ENCODE data around the gene ACSL1. TPM values are rescaled to one million over a fixed set of nuclear protein-coding genes. Genes with fewer than 3 reads are reported as not detected.

ACSL1 gene
- total RNA-seq, 2 donors from 2014 or later = 23.3 to 80.4 TPM

- H3K36me3 ChIP-seq = no peaks in the 10 kb centered on the region
- H3K9ac ChIP-seq (ENCODE audit: low read depth in 2 of 2, low read length in 2 of 2) = no peak overlapping the region
- intact Hi-C loops (cut with DNase I) = no loop called here
Measured at GRCh38 chr4:184796906-184797305, 28.9 kb downstream of the ACSL1 start.

DNA sequence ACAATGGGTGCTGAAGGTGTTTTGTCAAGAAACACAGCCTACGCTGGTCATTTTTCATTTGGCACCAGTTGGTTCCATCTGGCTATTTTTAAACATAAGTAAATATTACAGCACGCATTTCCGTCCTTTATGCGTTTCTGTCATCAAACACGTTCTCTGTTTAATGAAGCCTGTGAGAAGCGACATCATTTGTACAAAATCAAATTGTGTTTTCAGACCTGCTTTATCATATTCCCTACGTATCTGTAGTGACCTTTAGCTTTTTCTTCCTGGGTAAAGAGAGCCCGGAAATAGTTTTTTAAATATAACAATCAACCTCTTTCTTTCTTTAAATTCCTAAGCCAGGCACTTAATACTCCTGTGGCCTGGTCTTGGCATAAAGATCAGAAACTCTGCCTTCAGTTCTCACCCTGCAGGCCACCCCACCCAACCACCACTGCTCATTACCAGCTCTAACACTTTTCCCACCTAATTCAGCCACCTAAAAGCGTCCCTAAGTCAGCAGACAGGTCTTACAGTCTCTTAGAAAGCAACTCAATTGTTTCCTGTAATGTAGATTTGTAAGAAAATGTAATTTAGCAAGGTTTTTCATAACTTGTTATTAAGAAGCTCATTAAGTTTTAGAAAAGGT, 30.4 kb downstream of the ACSL1 start:
- TF ChIP-seq, protein P1, sequence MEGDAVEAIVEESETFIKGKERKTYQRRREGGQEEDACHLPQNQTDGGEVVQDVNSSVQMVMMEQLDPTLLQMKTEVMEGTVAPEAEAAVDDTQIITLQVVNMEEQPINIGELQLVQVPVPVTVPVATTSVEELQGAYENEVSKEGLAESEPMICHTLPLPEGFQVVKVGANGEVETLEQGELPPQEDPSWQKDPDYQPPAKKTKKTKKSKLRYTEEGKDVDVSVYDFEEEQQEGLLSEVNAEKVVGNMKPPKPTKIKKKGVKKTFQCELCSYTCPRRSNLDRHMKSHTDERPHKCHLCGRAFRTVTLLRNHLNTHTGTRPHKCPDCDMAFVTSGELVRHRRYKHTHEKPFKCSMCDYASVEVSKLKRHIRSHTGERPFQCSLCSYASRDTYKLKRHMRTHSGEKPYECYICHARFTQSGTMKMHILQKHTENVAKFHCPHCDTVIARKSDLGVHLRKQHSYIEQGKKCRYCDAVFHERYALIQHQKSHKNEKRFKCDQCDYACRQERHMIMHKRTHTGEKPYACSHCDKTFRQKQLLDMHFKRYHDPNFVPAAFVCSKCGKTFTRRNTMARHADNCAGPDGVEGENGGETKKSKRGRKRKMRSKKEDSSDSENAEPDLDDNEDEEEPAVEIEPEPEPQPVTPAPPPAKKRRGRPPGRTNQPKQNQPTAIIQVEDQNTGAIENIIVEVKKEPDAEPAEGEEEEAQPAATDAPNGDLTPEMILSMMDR (IDR thresholded peaks at IDR 0.05) = no peak
- Histone ChIP-seq H3K4me3 (no peak overlapping the region), H3K36me3 (no peaks in the 10 kb centered on the region), H3K4me1 (no peaks in the 10 kb centered on the region), H3K9ac (ENCODE audit: low read depth in 2 of 2, low read length in 2 of 2) (no peak overlapping the region), H3K27ac (no peak overlapping the region), H3K9me3 (no peaks in the 10 kb centered on the region), H3K27me3 (no peaks in the 10 kb centered on the region)
- no peak for DNase-seq
- intact Hi-C loops (cut with DNase I) = no loop called here

More at GRCh38 chr4:184796906-184797305, 28.9 kb downstream of the ACSL1 start:
- Histone ChIP-seq H3K27ac (no peak overlapping the region), H3K27me3 (no peaks in the 10 kb centered on the region), H3K9me3 (no peaks in the 10 kb centered on the region), H3K4me1 (no peaks in the 10 kb centered on the region), H3K4me3 (no peak overlapping the region)
- TF ChIP-seq, protein P1 (IDR thresholded peaks at IDR 0.05) = no peak
- DNase-seq = no peak

DNA sequence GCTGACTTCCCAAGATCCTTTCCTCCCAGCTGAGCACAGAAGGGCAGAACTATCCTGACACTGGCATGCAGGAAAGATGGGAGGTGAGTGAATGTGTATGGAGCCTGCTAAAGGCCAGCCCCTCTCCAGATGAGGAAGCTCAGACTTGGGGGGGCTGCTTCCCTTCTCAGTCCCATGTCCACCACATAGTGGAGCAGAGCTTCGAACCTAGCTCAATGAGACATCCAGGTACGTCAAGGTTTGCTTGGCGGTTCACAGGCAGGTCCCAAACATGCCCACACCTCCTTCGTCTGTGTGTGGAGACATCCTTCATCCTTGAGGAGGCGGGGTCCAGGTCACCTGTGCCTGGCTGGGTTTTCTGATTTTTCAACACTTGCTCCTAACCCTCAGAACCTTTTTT, 31.3 kb downstream of the ACSL1 start:
- H3K9ac ChIP-seq (ENCODE audit: low read depth in 2 of 2, low read length in 2 of 2) = no peak overlapping the region
- H3K27ac ChIP-seq = no peak overlapping the region
- intact Hi-C loops (cut with DNase I) = no loop called here
- H3K27me3 ChIP-seq = no peaks in the 10 kb centered on the region
- no peaks in the 10 kb centered on the region for H3K9me3 ChIP-seq
- no peak for DNase-seq
- TF ChIP-seq, protein P1 (IDR thresholded peaks at IDR 0.05) = no peak
- no peaks in the 10 kb centered on the region for H3K36me3 ChIP-seq
- H3K4me1 ChIP-seq = no peaks in the 10 kb centered on the region
- no peak overlapping the region for H3K4me3 ChIP-seq

- H3K36me3 ChIP-seq = no peaks in the 10 kb centered on the region
- H3K9me3 ChIP-seq = no peaks in the 10 kb centered on the region
- TF ChIP-seq, protein P1 (IDR thresholded peaks at IDR 0.05) = no peak
- intact Hi-C loops (cut with DNase I) = no loop called here
- no peak overlapping the region for H3K27ac ChIP-seq
- H3K9ac ChIP-seq (ENCODE audit: low read depth in 2 of 2, low read length in 2 of 2) = no peak overlapping the region
- DNase-seq = no peak
- H3K4me3 ChIP-seq = no peak overlapping the region
- no peaks in the 10 kb centered on the region for H3K27me3 ChIP-seq
- no peaks in the 10 kb centered on the region for H3K4me1 ChIP-seq
Measured at GRCh38 chr4:184793735-184794355, 31.9 kb downstream of the ACSL1 start.

DNA sequence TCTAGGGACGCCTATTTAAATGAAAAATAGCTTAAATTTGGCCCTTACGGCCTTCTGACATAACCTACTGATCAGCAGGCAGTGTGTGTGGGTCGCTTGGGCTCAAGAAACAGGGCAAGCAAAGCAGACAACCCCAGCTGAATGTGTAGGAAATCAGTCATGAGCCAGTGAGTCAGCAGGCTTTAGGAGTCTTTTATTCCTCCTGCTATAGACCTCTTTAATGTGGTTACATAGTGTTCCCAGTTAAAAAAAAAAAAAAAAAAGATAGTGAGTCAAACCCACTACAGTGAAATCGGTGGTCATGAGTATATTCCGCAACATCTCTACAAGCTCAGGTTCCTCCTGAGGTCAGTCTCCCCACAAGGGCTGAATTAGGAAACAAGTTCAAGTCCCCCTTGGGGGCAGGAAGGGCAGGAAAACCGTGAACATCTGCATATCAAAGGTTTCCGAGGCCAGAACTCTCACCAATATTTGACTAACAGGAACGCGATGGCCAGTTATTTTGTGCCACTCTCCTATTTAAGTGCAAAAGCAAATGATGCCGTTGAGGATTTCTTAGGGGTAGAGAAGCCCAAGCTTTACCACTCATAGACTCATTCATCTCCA, 32.7 kb downstream of the ACSL1 start:
- H3K36me3 ChIP-seq = no peaks in the 10 kb centered on the region
- H3K4me3 ChIP-seq = no peak overlapping the region
- H3K27ac ChIP-seq = no peak overlapping the region
- no peaks in the 10 kb centered on the region for H3K27me3 ChIP-seq
- H3K9ac ChIP-seq (ENCODE audit: low read depth in 2 of 2, low read length in 2 of 2) = no peak overlapping the region
- H3K4me1 ChIP-seq = no peaks in the 10 kb centered on the region
- intact Hi-C loops (cut with DNase I) = no loop called here
- H3K9me3 ChIP-seq = no peaks in the 10 kb centered on the region
- TF ChIP-seq, protein P1 (IDR thresholded peaks at IDR 0.05) = no peak
- DNase-seq = no peak
